HTR-8/SVneo (cell line): Measurements from ENCODE around the gene MYADML2.

Experiments
- DNase-seq: peaks from one replicate; pipeline ENCODE4 v3.0.0; 2011; ENCODE audit warnings: low spot score, mixed read lengths; ENCODE audit not compliant: insufficient read length
- FAIRE-seq: peaks from 2 replicates; lab custom pipeline; 2011; peaks lifted over from hg19 to GRCh38; lab: Jason Lieb, UNC

The MYADML2 gene

GRCh38 chr17:81903415-81903831, 43.6 kb downstream of the MYADML2 start:
- no peak for DNase-seq
- FAIRE-seq = no peak

GRCh38 chr17:81902653-81903414, 44.2 kb downstream of the MYADML2 start:
- DNase-seq = no peak
- no peak for FAIRE-seq

- no peak for DNase-seq
These were observed 44.9 kb downstream of the MYADML2 start, which contains the start of gene NPB for GRCh38 chr17:81902023-81902652. TSS of gene NPB (plus strand) at chr17:81902238. CDS start at chr17:81902278, 40 bp downstream.

GRCh38 chr17:81901167-81902022, 45.6 kb downstream of the MYADML2 start:
- no peak for DNase-seq
- FAIRE-seq = no peak

More at GRCh38 chr17:81902023-81902652, 44.9 kb downstream of the MYADML2 start, which contains the start of gene NPB:
- FAIRE-seq = no peak

- FAIRE-seq = no peak
- no peak for DNase-seq
These were observed 46.7 kb downstream of the MYADML2 start for GRCh38 chr17:81900181-81900820.

GRCh38 chr17:81899514-81900166, 47.4 kb downstream of the MYADML2 start:
- DNase-seq (no peak), FAIRE-seq (no peak)

- DNase-seq (no peak), FAIRE-seq (no peak)
These were observed 48.1 kb downstream of the MYADML2 start for GRCh38 chr17:81898885-81899284.

GRCh38 chr17:81898029-81898866, 48.8 kb downstream of the MYADML2 start:
- no peak for DNase-seq
- FAIRE-seq = peak; percentile 72

GRCh38 chr17:81895400-81895799, 51.6 kb downstream of the MYADML2 start:
- FAIRE-seq (no peak), DNase-seq (no peak)

GRCh38 chr17:81891303-81891552, 55.8 kb downstream of the MYADML2 start:
- DNase-seq = no peak
- no peak for FAIRE-seq

GRCh38 chr17:81890447-81891302, 56.4 kb downstream of the MYADML2 start:
- DNase-seq = no peak
- no peak for FAIRE-seq
